Motor neuron (in vitro differentiated cells): ENCODE results near the gene CLVS2. TPM values are rescaled to one million over a fixed set of nuclear protein-coding genes. Genes with fewer than 3 reads are reported as not detected.

ENCODE experiments used
- ATAC-seq, 8 experiments: fragments of 200-7000 bp; cut with Tn5 transposase; replicated peaks in 6 of 8; 2 replicates each; pipeline ENCODE4 v1.8.0; 2021; ENCODE audit warnings: mild to moderate bottlenecking in 8 of 8, moderate library complexity in 8 of 8
- H3K27ac ChIP-seq, 2 donors: fragments of 250-450 bp; sonication (Bioruptor Pico); 2 replicates each; pipeline ENCODE4 v1.9.0; 2021; ENCODE audit warnings: antibody characterized with exemption in 2 of 2, mild to moderate bottlenecking in 2 of 2, moderate library complexity in 1 of 2
- H3K4me1 ChIP-seq, 2 donors: fragments of 250-450 bp; sonication (Bioruptor Pico); replicated peaks in 1 of 2; 2 replicates each; pipeline ENCODE4 v1.6.1; 2021; ENCODE audit warnings: antibody characterized with exemption in 2 of 2, mild to moderate bottlenecking in 2 of 2, moderate library complexity in 1 of 2
- H3K4me3 ChIP-seq, 5 donors: fragments of 250-450 bp; sonication (Bioruptor Pico); 2 replicates each; pipeline ENCODE4 v1.9.0; 2021; ENCODE audit warnings: antibody characterized with exemption in 5 of 5, mild to moderate bottlenecking in 5 of 5, moderate library complexity in 4 of 5
- WGBS, 10 experiments: fragments of 450-650 bp; shearing (Covaris generic); methylation state at CpG; one replicate each; pipeline ENCODE4 v1.0.0; 2022; 5-methylcytosine and 5-hydroxymethylcytosine counted together
- in situ Hi-C, 9 experiments: fragments of 400-800 bp; cut with MboI; loops; one replicate each; pipeline ENCODE4 v1.15.0; 2021; ENCODE audit warnings: low sequenced_read_pairs in 9 of 9, low pct_unique_long_range_greater_than_20kb in 2 of 9; ENCODE audit not compliant: unreplicated experiment in 9 of 9
- total RNA-seq, 8 experiments: library from RNA; unstranded; fragments of 300-600 nt; gene quantifications; 2 replicates each; pipeline versions ENCODE4 v1.2.3 to v1.2.4, GENCODE V29; 2022

CLVS2 gene, protein sequence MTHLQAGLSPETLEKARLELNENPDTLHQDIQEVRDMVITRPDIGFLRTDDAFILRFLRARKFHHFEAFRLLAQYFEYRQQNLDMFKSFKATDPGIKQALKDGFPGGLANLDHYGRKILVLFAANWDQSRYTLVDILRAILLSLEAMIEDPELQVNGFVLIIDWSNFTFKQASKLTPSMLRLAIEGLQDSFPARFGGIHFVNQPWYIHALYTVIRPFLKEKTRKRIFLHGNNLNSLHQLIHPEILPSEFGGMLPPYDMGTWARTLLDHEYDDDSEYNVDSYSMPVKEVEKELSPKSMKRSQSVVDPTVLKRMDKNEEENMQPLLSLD
- total RNA-seq = 10 to 100 TPM in 3 of 8 experiments, 1 to 10 TPM in 3, under 1 TPM in 1, not detected in 1; 0.07 to 11.7 (median 10.0) TPM

DNA sequence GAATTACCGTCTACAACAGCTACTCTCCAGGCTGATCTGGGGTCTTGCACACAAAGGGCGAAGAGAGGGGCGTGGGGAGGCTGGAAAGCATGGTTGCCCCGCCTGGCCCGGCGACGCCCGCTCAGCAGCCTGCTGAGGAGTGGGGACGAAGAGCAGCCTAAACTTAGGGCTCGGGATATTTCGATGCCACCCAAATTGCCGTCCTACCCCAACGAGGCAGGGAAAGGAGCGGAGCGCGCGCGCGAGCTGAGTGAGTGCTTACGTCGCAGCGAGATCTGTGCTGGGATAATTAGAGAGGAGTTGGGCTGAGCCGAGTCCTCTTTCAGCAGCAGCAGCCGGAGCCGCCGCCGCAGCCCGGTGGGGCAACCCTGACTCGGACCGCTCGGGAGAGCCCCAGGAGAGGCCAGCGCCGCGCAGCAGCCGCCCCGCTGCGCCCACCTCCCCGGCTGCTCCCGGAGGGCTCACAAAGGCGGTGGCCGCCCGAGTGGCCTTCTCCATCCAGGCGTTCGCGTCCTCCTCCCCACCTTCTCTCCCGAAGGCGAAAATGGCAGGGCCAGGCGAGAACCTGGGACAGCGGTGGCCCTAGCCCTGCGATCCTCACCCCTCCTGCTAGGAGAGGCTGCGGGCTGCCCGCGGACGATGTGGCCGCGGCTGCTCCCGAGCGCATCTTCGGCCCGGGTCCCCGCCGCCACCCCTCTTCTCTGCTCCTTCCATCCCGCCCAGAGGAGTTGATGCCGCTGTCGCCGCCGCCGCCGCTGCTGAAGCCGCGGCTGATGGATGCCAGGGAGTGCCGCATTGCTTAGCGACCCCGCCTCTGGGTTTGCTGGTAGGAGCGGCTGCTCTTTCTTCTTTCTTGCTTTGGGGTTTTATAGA is at the start of gene CLVS2:
TSS of gene CLVS2 (plus strand) at position 315 of the 873 bp plus-strand sequence. CDS start 1,543 bp downstream, outside the sequence.
- peak within 1 kb of the TSS; percentile 66 to 89 (median 67) for H3K4me3 ChIP-seq
- peak within 1 kb of the TSS; percentile 79 to 93 for H3K27ac ChIP-seq
- peaks cover 0 to 26% of the 10 kb centered on the region in 2 donors for H3K4me1 ChIP-seq
- in situ Hi-C loops = no loop called here
- 0 to 13% (median 0%) methylated on average over 1 to 23 of the region's 75 CpGs; no CpG with 5 or more reads in 3 of the 10 experiments for WGBS, 10 experiments
- peak; percentile 80 to 94 (median 85) for ATAC-seq

DNA sequence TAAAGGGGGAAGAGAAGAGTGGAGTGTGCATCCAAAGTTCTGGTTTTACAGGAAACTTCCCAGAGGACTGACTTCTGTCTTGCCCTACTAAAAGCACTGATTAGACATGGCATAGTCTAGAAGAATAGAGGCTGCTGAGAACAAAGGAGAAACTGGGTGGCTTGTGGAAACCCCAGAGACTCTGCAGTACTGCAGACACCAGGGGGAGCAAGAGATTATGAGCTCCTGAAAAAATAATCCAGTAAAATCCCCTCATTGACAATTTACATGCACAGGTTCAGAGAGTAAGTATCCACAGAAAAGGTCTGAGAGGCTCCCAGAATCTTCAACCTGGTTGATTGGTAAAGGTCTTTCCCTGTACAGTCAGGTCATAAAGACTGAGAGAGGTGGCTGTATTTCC is 48.7 kb upstream of the CLVS2 start:
- in situ Hi-C loops = no loop called here
- no peaks in the 10 kb centered on the region for H3K4me1 ChIP-seq
- no peak overlapping the region for H3K27ac ChIP-seq
- no peak overlapping the region for H3K4me3 ChIP-seq
- peak in 4 of 8 experiments; percentile 36 to 76 (median 53) for ATAC-seq

DNA sequence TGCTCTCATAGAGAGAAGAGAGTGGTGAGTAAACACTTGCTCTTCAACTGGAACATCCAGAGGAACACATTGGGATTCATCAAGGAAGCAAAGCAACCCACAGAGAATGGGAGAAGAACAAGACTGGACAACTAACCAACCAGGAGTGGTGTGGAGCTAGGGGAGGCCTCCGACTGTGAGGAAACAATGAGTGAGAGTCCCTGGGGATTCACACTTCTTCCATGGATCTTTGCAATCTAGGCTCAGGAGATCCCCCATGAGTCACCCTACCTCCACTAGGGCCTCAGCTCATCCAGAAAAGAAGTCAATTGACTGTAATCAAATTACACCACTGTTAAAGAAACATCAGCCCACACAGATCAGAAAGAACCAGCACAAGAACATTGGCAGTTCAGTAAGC is 42.3 kb upstream of the CLVS2 start:
- Histone ChIP-seq H3K27ac (no peak overlapping the region), H3K4me1 (no peaks in the 10 kb centered on the region), H3K4me3 (no peak overlapping the region)
- in situ Hi-C loops = no loop called here
- WGBS, 10 experiments = 20 to 100% (median 60%) methylated on average over 1 of the region's 1 CpG; no CpG with 5 or more reads in 5 of the 10 experiments
- no peak for ATAC-seq

DNA sequence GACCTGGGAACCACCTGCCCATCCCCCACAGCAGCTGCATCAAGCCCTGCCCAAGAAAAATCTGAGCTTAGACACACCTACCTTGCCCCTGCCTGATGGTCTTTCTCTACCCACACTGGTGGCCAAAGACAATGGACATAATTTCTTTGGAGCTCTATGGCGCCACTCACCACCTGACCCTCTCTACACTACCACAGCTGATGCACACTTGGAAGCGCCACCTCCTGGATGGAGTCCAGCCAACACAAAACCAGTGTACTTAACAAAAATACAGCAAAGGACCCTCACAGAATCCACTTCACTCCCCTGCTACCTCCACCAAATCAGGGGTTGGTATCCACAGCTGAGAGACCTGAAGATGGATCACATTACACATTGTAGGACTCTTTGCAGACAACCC is 39.7 kb upstream of the CLVS2 start:
- H3K4me3 ChIP-seq = no peak overlapping the region
- ATAC-seq = no peak

DNA sequence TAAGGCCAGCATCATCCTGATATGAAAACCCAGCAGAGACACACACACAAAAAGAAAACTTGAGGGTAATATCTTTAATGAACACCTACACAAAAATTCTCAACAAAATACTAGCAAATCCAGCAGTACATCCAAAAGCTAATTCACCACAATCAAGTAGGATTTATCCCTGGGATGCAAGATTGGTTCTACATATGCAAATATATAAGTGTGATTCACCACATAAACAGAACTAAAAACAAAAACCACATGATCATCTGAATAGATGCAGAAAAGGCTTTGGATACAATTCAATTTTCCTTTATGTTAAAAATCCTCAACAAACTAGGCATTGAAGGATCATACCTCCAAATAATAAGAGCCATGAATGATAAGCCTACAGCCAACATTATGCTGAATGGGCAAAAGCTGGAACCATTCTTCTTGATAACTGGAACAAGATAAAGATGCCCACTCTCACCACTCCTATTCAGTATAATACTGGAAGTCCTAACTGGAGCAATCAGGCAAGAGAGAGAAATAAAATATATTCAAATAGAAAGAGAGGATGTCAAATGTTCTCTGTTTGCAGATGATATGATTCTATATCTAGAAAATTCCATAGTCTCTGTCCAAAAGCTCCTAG is 33.9 kb upstream of the CLVS2 start:
- Histone ChIP-seq H3K4me1 (no peaks in the 10 kb centered on the region), H3K4me3 (no peak overlapping the region), H3K27ac (no peak overlapping the region)
- peak in 2 of 8 experiments; percentile 81 to 86 for ATAC-seq
- in situ Hi-C loops = no loop called here

More for the DNA sequence above, 39.7 kb upstream of the CLVS2 start:
- Histone ChIP-seq H3K4me1 (no peaks in the 10 kb centered on the region), H3K27ac (no peak overlapping the region)
- in situ Hi-C loops = no loop called here
- 80 to 92% (median 86%) methylated on average over 1 to 2 of the region's 2 CpGs; no CpG with 5 or more reads in 7 of the 10 experiments for WGBS, 10 experiments

DNA sequence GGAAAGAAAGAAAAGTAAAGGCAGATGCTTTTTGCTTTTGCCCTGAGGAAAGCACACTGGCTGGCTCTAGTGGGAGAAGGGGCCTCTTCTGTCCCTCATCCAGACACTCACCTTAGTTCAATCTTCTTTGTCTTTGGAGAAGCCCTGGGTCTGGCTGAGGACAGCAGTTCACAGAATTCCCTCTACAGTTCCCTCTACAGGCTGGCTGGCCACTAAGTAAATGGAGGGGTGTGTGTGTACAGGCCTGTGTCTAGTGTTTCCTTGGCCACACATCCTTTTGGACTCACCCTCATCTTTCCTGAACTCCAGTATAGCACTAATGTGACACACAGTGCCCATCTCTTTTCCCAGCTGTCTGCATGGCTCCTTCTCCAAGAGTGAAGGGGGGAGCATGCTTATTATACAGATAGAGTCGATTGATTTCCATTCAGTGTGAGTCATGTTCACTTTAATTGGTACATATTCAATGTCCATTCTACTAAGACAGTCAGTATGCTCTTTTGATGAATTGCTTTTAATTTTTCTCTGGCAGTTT is 26.0 kb upstream of the CLVS2 start:
- no peak overlapping the region for H3K27ac ChIP-seq
- peaks cover 0 to 11% of the 10 kb centered on the region in 2 donors for H3K4me1 ChIP-seq
- WGBS, 10 experiments = 0 to 88% (median 0%) methylated on average over 1 of the region's 1 CpG; no CpG with 5 or more reads in 3 of the 10 experiments
- peak in 7 of 8 experiments; percentile 16 to 62 (median 40) for ATAC-seq
- H3K4me3 ChIP-seq = no peak overlapping the region
- in situ Hi-C loops = no loop called here

DNA sequence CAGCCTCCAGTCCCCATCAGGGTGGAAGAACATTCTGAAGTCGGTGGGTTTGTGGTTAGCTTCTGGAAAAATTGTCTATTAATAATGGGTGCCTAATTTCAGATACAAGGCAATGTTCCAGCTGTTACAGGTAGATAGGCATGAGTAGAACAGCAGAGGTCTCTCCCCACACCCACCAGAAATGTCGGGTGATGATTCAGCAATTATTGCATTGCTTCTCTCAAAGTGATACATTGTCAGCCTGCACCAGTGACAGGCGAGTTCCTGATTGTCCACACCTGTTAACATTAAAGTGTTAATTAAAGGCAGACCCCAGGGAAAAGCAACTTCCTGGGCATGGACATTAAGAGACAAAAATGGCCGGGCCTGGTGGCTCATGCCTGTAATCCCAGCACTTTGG is 18.9 kb upstream of the CLVS2 start:
- WGBS, 10 experiments = 8 to 100% (median 86%) methylated on average over 1 to 4 of the region's 4 CpGs; no CpG with 5 or more reads in 1 of the 10 experiments

DNA sequence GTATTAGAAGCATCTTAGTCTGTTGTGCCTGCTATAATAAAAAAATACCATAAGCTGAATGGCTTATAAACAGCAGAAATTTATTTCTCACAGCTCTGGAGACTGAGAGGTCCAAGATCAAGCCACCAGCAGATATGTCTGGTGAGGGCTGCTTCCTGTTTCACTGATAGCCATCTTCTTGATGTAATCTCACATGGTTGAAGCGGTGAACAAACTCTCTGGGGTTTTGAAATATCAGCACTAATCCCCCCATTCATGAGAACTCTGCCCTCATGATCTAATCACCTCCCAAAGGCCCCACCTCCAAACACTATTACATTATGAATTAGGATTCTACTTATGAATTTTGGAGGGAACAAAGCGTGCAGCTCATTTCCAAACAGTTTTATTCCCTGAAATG is 11.6 kb upstream of the CLVS2 start:
- Histone ChIP-seq H3K27ac (no peak overlapping the region), H3K4me3 (no peak overlapping the region), H3K4me1 (no peaks in the 10 kb centered on the region)
- in situ Hi-C loops = no loop called here
- no peak for ATAC-seq
- 0 to 91% (median 69%) methylated on average over 1 to 2 of the region's 2 CpGs; no CpG with 5 or more reads in 4 of the 10 experiments for whole genome bisulfite sequencing, 10 experiments

More for the DNA sequence above, 18.9 kb upstream of the CLVS2 start:
- Histone ChIP-seq H3K27ac (no peak overlapping the region), H3K4me1 (no peaks in the 10 kb centered on the region), H3K4me3 (no peak overlapping the region)
- in situ Hi-C loops = no loop called here
- ATAC-seq = no peak

DNA sequence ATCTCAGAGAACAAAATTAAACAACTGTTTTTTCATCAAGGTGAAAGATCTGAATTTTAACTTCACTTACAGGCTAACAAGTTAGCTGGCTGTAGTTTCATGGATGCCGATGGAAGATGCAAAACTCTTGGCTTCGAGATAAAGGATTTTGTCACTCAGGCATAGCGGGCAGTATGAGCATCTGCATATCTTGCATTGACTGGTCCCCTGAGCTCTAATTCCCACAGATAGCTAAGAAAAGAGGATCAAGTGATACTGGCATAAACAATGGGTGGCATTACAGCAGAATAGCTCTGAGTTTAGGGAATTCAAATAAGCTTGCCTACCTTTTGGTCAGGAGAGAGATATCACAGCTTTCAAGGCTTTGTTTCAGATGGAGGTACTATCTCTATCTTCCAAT is 1.8 kb upstream of the CLVS2 start:
- Histone ChIP-seq H3K27ac (no peak overlapping the region), H3K4me3 (peak overlapping the region in 1 of 5 donors; percentile 66), H3K4me1 (peaks cover 0 to 13% of the 10 kb centered on the region in 2 donors)
- WGBS, 10 experiments = 60 to 83% (median 72%) methylated on average over 1 to 3 of the region's 3 CpGs; no CpG with 5 or more reads in 1 of the 10 experiments
- no peak for ATAC-seq
- in situ Hi-C loops = no loop called here

DNA sequence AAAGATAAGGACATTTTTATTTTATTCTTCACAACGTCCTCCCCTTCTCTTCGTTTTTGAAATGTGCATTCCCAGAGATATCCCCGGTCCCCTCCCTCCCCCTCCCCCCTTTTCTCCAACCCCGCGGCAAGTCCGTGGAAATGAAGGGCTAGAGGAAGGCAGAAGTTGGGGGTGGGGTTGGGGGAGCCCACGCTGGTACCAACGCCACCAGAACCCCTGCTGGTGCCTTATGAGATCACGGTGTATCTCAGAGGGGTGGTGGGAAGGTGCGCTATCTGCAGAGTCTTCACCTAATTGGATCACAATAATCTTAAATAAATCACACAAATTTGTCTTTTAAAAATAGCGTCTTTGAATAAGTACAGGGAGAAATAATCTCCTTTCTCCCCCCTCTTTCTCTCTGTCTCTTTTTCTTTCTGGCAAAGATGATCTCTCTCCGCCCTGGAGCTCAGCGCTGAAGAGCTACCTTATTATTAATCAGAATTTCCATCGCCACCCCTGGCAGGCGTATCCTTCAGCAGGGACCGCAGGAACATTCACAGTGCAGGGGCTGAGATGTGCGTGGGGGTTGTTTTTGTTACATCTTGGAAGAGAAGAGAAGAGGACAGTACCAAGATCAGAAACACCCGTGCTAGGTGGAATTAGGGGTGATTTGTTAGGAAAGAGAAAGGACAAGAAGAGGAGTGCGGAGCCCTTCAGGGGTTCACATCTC is 915 bp downstream of the CLVS2 start:
- peak in 5 of 8 experiments; percentile 50 to 66 (median 61) for ATAC-seq
- in situ Hi-C loops = no loop called here
- Histone ChIP-seq H3K4me1 (peaks cover 0 to 30% of the 10 kb centered on the region in 2 donors), H3K27ac (peak overlapping the region; percentile 79 to 93), H3K4me3 (peak overlapping the region; percentile 66 to 89 (median 67))
- WGBS, 10 experiments = 23 to 78% (median 49%) methylated on average over 1 to 7 of the region's 19 CpGs; no CpG with 5 or more reads in 4 of the 10 experiments

DNA sequence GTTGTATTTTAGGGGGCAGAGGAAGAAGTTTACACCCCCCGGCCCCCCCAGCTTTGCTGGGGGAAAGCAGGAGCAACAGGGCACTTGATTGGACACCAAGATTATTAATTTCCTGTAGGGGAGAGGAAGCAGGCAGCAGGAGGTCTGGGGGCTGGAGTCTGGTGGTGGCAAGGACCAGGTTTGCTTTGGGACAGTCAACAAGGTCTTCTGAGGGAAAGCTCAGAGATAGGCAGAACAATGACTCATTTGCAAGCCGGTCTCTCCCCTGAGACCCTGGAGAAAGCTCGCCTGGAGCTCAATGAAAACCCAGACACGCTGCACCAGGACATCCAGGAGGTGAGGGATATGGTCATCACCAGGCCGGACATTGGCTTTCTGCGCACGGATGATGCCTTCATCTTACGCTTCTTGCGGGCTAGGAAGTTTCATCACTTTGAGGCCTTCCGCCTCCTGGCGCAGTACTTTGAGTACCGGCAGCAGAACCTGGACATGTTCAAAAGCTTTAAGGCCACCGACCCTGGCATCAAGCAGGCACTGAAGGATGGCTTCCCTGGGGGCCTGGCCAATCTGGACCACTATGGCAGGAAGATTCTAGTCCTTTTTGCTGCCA is 1.6 kb downstream of the CLVS2 start:
- Histone ChIP-seq H3K4me1 (peaks cover 0 to 30% of the 10 kb centered on the region in 2 donors), H3K4me3 (peak overlapping the region; percentile 66 to 89 (median 67)), H3K27ac (peak overlapping the region in 1 of 2 donors; percentile 93)
- 0 to 100% (median 86%) methylated on average over 1 to 7 of the region's 13 CpGs; no CpG with 5 or more reads in 2 of the 10 experiments for WGBS, 10 experiments
- in situ Hi-C loops = no loop called here
- peak in 3 of 8 experiments; percentile 6 to 23 (median 15) for ATAC-seq
